8988T (cell line): ENCODE data around the gene E2F3.
A peak's percentile ranks its signal among the peaks of the same experiment; 100 is the strongest.

Source experiments
- DNase-seq: peaks from one replicate; pipeline ENCODE4 v3.0.0; 2011

Gene E2F3

DNA sequence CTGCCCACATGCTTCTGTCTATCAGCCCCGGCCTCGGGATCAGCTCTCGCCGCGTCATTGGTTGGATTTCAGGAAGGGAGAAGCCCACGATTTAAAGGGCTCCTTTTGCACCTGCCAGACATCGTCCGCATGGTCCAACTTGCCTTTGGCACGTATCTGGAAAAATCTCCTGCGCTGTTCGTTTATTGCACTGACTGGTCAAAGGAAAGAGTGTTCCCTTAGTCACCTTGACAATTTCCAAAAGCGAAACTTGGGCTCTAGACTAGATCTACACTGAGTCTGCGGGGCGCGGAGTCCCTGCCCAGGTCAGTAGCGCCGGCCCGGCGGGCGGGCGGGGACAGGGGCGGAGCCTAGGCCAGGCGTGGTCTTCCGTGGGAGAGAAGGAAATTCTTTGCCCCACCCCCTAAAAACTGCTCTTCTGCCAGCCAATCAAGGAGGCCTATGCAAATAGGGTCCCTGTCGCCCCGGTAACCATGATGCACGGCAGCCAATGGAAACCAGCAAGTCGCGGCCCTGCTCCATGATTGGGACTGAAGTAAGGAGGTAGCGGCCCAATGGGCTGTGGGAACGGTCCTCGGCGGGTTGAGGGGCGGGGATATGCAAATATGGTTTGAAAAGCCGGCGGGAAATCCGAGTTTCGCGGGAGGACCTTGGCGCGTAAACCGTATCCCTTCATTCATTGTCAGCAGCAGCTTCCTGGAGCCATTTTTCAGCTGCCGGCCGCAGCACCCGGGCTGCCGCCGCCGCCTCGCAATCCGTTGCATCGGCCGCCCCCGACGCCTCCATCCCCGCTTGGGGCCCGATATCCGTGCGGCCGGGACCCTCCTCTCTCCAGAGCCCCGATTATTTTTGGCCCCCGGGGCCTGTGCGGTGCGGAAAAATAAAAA lies at the start of gene E2F3:
E2F3 (plus strand) TSS at position 675 of the 887 bp plus-strand sequence. CDS start 354 bp downstream, outside the sequence.
- DNase-seq: peak; percentile 97

- DNase-seq: no peak
Measured at GRCh38 chr6:20352346-20352745, 49.3 kb upstream of the E2F3 start.

DNA sequence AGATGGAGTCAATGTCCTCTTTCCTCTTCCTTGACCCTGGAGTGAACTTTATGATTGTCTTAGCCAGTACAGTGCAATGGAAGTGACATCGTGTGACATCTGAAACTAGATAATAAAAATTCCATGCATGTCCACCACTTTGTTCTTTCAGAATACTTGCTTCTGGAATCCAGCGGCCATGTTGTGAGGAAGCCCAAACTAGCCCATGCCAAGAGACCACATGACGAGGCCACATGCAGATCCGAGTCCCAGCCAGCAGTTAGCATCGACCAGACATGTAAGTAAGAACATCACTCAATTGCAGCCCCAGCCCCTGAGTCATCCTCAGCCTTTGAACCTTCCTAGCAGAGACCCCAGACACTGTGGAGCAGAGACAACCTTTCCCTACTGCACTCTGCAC lies 48.5 kb upstream of the E2F3 start:
- no peak for DNase-seq

- DNase-seq: no peak
Measured at GRCh38 chr6:20354366-20354765, 47.3 kb upstream of the E2F3 start.

DNA sequence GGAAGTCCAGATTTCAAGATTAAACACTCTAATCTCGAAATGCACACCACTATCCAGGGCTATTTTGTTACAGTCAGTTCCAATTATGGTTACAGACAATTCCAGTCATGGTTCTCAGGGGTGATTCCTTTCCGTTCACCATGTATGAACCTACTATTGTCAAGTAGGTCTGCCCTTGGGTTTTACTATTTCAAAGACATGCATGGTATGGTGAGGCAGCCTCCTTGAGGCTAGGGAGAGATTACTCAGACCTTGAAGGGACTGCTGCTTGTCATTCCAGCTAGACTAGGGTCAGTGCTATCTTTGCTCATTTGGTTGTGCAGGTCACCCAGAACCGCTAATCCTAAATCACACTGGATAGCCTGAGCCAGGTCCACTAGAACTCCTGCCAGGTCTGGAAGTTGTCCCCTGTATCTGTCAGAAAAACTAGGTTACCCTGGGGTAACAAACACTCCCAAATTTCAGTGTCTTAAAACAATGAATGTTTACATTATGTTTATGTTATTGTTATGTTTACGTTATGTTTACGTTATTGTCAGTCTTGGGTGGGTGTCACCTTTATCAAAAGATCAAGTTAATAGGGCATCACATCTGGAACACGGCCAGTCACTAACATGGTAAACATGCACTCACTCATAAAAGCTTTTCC lies 41.1 kb upstream of the E2F3 start:
- no peak for DNase-seq

DNA sequence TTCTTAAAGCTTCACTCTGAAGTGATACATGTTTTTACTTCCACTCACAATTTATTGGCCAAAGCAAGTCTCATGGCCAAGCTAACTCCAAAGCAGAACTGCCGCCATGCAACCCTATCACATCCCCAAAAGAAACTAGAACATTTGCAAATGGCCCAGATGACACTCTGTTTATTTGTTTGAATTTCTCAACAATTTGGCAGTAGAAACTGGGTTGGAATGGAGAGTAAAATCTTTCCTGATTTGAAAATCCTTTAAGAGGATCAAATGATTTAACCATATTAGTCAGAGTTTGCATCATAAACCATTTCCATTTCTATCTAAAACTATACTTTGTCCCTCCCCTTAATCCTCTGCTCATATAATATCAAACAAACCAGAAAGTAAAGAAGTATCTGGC lies 39.1 kb upstream of the E2F3 start:
- no peak for DNase-seq

- DNase-seq: no peak
Measured at GRCh38 chr6:20364327-20364726, 37.4 kb upstream of the E2F3 start.

DNA sequence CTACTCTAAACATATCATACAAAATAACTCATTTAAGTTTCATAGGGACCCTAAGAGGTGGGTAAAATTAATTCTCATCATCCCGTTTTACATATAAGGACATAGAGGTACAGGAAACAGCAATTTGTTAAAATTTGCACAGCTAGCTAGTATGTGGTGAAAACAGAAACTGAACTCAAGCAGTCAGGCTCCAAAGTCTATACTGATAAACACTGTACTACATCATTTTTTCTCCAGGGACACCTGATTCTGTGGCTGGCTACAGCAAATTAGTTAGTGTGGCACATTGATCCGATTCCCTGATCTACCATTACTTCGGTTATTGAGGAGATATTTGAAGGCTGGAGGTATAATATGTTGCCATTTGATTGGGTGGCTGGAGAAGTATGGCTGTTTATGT lies 36.2 kb upstream of the E2F3 start:
- no peak for DNase-seq

GRCh38 chr6:20366082-20366830 lies 35.4 kb upstream of the E2F3 start:
- no peak for DNase-seq

GRCh38 chr6:20367743-20368485 lies 33.8 kb upstream of the E2F3 start:
- DNase-seq: no peak

DNA sequence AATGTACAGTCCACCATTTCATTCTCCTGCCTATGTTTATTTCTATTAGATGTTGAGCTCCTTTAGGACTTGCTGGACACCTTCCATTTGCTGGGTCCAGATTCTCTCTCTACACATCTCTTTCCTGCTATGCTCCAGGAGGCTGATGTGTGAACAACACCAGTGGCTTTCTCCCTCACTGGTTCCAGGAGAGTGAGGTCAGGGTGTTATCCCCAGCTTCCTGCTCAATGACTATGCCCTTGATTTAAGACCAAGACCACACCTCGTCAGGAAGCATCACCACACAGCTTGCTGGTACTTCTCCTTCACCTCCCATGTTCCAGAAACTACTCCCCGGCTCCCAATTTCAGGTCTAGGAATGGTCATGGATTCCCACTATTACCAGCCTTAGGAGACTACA lies 31.3 kb upstream of the E2F3 start:
- no peak for DNase-seq

- no peak for DNase-seq
Measured at GRCh38 chr6:20370801-20371200, 30.9 kb upstream of the E2F3 start.

DNA sequence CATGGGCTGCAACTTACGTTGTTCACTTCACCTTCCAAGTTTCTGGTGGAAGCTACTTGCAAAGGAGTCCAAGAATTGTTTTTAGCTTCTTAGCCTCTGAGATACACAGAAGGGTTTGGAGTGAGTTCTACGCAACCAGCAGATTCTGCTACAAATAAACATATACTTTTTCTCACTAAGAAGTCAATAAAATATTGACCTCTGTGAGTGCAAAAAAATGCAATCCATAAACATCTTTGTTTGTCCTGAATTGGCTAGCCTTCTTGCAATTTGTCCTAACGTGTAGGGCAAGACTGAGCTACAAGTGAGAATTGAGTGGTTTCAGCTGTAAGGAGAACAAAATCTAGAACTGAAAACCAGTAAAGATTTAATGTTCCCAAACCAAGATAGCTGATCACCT lies 26.2 kb upstream of the E2F3 start:
- DNase-seq: no peak

DNA sequence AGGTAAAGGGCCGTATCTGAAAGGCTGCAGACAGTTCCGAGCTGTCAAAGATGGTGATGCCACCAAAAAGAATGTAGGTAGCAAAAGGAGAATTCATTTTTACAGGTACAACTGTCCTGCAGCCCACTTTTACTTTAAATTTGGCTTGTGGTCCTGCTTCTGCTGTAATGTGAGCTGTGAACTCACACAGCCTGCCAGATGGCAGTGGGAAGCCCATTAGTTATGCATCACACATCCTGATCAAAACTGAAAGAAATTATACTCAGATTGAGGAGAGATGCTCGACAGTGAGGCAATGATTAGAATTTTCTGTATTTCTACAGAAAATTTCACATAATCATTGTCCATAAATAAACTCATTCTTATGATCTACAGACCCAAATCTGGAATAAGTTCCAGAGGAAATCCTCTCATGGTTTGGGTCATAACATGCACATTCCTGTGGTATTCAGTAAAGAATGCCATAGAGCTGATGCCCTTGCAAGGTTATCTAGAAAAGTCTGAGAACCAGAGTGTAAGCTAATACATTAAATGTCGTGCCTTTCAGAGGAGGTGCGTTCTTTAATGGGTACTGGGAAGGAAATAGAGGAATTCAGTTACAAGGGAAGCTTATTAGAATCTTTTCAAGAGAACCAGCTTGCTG lies 23.9 kb upstream of the E2F3 start:
- DNase-seq: no peak

DNA sequence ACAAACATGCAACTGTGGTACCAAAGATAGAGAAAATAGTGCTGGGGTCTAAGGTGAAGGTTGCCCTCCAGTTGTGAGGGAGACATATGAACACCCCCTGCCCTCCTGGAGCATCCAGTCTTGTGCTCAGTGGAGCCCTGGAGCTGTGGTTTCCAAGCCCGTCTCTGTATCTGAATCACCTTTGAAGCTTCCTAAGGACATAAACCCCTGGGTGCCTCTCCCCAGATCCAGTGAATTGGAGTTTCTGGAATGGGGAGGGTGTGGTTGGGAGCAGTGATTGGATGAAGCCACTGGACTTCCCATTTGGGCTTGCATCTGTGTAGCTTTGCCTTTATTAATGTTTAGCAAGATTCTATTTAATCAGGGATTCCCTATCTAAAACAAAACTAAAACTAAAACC lies 22.4 kb upstream of the E2F3 start:
- DNase-seq: no peak

GRCh38 chr6:20386218-20386617 lies 15.5 kb upstream of the E2F3 start:
- no peak for DNase-seq

GRCh38 chr6:20389066-20389465 lies 12.6 kb upstream of the E2F3 start:
- DNase-seq: no peak

DNA sequence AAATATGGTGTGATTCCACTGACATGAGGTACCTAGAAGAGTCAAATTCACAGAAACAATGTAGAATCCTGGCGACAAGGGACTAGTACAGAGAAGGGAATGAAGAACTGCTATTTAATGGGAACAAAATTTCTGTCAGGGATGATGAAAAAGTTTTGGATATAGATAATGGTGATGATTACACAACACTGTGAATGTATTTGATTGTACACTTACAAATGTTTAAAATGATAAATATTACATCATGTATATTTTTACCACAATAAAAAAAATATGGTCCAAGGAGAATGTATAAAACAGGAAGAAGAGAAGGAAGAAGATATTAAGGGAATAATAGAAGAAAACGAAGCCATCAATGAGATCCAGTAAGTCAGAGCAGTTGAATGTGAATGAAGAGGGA lies 8.4 kb upstream of the E2F3 start:
- DNase-seq: no peak

DNA sequence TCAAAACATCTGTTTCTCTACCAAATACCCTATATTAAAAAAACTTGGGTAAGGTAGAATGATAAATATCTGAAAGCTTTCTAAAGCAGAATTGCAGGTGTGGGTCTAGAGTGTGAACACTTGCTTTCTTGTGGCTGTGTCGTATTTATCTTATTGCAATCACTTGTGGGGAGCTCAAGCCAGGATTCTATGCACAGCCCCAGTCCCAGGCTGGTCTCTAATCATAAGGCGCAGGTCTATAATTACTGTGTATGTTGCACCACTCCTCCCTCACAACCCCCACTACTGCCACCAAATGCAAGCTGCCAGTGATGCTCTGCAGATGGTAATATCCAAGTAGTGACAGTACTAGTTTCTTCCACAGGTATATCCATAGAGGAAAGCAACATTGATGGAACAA lies 2.2 kb upstream of the E2F3 start:
- no peak for DNase-seq

GRCh38 chr6:20400456-20401204 lies 1.0 kb upstream of the E2F3 start:
- DNase-seq: peak; percentile 43

DNA sequence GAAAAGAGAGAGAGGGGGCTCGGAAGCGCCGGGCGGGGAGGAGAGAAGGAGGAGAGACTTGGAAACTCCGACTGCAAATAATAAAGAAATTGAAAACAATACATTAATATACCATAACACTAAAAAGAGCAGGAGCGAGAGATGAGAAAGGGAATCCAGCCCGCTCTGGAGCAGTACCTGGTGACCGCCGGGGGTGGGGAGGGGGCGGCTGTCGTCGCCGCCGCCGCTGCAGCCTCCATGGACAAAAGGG lies 338 bp downstream of the E2F3 start:
- peak; percentile 31 for DNase-seq
